MV-4-11 (cell line): ENCODE measurements around the gene RSBN1.
"Not testable (repeated sequence)": the region's sequence is repeated elsewhere in the genome, so short reads cannot be mapped to it uniquely, and the experiment has no call there.

Experiments used
- DNase-seq: peaks from one replicate; lab custom pipeline; 2025; lab: John Stamatoyannopoulos, UW

RSBN1 gene

DNA sequence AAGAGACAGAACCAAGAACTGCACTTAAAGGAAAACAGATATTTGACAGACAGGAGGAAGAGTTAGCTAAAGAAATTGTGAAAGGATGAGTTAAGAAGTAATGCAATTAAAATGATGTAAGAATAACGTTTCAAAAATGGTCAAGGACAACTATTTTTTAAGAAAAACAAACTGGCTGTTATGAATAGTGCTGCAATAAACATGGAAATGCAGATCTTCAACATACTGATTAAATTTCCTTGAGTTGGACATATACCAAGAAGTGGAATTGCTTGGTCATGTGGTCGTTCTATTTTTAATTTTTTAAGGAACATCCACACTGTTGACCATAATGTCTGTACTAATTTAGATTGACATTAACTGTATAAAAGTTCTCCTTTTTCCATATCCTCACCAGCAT is 29.9 kb downstream of the RSBN1 start:
- DNase-seq: peak; percentile 17

GRCh38 chr1:113780374-113781146 is 31.7 kb downstream of the RSBN1 start:
- peak; percentile 49 for DNase-seq

GRCh38 chr1:113779542-113779941 is 32.7 kb downstream of the RSBN1 start:
- no peak for DNase-seq

DNA sequence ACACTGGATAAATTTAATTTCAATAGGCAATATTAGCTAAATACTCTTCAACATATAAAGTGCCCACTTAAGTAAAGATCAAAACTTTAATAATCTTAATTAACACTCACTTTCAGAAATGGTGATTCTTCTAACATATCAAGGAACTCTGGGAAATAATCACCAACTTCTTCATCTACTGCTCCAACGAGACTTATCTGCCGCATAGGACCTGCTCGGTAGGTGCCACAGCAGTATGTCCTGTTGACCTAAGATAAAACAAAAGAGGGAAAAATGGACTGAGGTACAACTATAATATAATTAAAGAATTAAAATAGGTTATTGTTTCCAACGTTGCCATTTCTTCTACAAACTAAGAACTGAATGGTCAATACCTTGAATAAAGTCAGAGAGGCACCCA is 34.7 kb downstream of the RSBN1 start:
- no peak for DNase-seq

DNA sequence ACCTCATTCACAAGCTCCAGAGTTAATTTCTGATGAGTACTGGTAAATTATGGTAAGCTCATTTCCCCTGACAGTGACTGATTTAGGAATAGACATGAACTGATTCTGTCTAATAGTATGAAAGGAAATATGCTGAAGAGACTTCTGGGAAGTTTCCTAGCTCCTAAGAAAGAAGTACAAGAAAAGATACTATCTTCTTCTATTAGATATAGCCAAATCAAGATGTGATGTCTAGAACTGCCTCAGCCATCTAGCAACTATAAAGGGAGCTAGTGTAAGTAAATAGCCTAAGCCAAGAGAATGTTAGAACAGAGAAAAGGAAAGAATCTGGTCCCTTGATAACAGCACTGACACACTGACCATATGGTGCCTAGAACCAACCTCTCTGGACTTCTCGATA is 42.2 kb downstream of the RSBN1 start:
- DNase-seq: no peak

- DNase-seq: no peak
Observed at GRCh38 chr1:113769601-113769970, 42.7 kb downstream of the RSBN1 start.

- peak; percentile 55 for DNase-seq
Observed at GRCh38 chr1:113768916-113769600, 43.2 kb downstream of the RSBN1 start.

DNA sequence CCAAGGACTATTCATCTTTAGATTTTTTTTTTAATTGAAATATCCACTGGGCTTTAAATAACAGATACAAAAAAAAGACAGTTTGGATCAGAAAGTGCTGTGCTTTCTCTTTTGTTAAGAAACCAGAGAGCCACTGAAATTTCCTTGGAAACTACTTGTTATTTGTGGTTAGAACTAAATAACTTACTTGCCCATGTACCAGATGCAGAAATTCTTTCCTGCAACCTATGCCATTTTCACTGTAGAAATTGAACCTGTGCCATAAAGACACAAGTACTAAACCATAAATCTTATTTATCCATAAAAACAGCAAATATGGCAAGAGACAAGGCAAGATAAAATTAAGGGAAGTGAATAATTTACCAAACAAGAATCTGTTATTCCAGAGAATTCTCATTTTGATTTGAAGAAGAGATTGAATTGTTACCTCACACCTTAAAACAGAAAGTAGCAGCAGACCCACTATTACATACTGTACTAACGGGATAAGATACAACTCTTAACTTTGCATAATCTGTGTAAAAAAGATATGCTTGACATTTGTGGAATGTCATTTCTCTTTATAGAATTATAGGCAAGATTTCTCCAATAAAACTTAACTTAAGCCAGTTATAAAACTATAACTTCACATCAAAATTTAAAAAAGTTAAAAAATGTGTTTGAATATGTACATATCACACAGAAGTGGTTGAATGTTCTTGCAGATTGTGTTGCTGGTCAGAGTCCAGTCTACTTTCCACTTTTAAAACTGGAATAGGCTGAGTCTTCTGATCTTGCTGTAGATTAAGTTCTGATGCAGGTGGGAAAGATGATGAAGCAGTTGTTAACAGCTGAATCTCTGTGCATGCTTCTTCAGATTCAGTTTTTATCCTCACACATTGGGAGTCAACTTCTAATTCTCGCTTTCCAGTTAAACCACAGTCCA is 46.7 kb downstream of the RSBN1 start:
- no peak for DNase-seq

GRCh38 chr1:113763661-113764060 is 48.6 kb downstream of the RSBN1 start:
- no peak for DNase-seq

DNA sequence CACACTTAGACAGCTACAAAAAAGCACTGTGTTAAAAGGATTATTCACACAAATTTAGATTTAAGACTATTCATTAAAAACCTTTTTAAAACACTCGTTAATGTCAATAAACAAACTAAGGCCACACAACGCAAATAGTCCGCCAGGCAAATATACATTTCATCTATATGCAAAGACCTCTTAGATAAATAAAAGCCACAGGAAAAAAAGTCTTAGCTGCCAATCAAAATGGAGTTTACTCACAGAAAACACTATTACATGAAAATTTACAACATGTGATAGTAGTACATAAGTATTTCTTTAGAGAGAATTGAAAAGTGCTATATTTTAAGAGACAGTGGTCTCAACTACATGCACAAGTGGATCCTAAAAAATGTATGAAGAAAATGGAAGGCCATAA is 50.3 kb downstream of the RSBN1 start:
- no peak for DNase-seq

- DNase-seq: no peak
Observed at GRCh38 chr1:113760102-113761080, 51.9 kb downstream of the RSBN1 start.

GRCh38 chr1:113759333-113760101 is 52.8 kb downstream of the RSBN1 start, which contains the start of gene PHTF1:
Gene PHTF1, minus strand, starts transcription at chr1:113759486. Its CDS starts 783 bp downstream, at chr1:113758703.
- peak; percentile 77 for DNase-seq

GRCh38 chr1:113758631-113759332 is 53.5 kb downstream of the RSBN1 start:
- DNase-seq: peak; percentile 58

DNA sequence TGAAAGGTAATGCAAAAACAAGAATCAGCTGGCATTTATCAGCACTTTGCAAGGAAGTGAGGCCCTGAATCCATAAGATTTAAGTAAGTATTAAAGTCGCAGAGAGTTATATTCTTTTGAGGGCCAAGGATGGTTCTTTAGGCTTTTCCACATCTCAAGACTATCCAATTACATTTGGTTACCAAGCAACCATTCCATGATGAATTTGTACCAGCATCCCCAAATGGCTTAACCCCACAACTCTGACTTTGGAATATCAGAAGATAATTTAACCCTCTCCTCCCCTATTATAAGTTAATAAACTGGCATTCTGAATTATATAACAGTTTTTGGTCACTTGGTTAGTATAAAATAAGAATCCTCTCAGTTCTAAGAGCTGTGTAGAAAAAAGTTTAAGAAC is 55.8 kb downstream of the RSBN1 start:
- no peak for DNase-seq

- not testable (repeated sequence) for DNase-seq
Observed at GRCh38 chr1:113753333-113753732, 58.9 kb downstream of the RSBN1 start.

DNA sequence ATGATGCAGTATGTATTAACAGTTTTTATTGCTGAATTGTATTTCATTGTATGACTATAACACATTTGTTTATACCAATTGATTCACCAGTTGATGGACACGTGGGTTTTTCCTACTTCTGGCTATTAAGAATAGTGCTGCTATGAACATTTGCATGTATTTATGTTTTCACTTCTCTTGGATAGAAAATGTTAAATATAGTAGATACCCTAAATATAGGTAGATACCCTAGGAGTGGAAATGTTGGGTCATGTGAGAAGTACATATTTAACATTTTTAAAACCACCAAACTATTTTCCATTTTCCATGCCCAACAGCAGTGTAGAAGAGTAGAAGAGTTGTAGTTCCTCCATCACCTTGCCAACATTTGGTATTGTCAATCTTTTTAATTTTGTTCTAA is 60.8 kb downstream of the RSBN1 start:
- DNase-seq: no peak

DNA sequence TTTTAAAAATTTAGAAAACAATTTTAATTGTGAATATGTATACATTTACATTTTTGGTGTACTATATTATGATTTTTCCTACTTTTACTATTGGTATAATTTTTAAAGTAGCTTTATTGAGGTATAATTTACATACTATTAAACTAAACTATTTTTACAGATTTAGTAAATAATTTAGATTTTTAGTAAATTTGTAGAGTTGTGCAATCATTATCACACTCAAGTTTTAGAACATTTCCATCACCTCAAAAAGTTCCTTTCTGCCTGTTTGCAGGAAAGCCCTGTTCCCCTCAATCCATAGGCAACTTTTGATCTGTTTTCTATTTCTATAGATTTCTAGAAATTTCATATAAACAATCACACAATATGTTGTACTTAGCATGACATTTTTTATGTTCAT is 61.2 kb downstream of the RSBN1 start:
- DNase-seq: no peak

DNA sequence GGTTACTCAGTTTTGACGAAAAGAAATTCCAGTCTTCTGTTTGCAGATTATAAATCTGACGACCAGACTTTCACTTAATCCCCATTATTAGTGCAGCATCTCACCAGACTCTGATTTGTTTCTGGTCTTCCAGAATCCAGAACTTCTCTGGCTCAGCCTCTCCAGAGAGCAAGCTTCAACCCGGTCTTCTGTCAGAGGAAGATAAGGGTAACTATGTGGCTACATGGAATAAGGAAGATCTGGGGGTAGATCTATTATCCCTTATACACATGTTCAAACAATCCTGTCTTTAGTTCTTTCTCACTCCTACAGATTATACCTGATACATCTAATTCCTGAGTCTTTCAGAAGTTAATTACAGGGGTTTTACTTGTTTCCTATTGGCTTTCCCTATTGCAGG is 62.9 kb downstream of the RSBN1 start:
- no peak for DNase-seq

DNA sequence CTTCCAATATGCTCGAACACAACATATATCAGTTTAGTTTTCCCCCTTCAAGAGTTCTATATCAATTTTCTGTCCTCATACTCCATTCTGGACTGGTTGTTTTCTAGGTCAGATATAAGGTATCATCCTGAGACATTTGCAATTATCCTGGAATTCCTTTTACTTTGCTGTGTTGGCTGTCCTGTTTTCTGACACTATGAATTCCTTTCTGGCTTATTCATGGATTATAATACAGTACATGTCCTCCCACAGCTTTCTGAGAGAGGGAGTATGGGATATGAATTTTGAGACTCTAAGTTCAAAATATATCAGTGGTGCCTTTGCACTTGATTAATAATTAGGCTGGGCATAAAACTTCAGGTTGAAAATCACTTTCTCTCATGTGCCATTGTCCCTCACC is 64.9 kb downstream of the RSBN1 start:
- DNase-seq: no peak

DNA sequence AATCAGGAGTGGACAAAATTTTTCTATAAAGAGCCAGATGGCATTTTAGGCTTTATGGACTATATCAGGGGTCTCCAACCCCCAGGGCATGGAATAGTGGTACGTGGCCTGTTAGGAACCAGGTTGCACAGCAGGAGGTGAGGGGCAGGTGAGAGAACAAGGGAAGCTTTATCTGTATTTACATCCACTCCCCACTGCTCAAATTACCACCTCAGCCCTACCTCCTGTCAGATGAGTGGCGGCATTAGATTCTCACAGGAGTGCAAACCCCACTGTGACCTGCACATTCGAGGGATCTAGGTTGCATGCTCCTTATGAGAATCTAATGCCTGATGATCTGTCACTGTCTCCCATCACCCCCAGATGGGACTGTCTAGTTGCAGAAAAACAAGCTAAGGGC is 66.9 kb downstream of the RSBN1 start:
- DNase-seq: no peak
